Ecto neural progenitor cell (in vitro differentiated cells): ENCODE measurements around the gene CLCNKB.

Experiments used
- DNase-seq: peaks from one replicate; pipeline ENCODE4 v3.0.0-alpha.2; 2018; ENCODE audit warnings: low spot score

The CLCNKB gene

GRCh38 chr1:16076031-16076864, 32.7 kb downstream of the CLCNKB start:
- no peak for DNase-seq

- DNase-seq, result no peak
Measured at GRCh38 chr1:16076865-16077238, 33.3 kb downstream of the CLCNKB start.

- no peak for DNase-seq
Measured at GRCh38 chr1:16077406-16078245, 34.0 kb downstream of the CLCNKB start.

- peak; percentile 86 for DNase-seq
Measured at GRCh38 chr1:16078925-16079656, 35.5 kb downstream of the CLCNKB start.

GRCh38 chr1:16080422-16081150, 37.0 kb downstream of the CLCNKB start:
- DNase-seq, result no peak

- DNase-seq, result no peak
Measured at GRCh38 chr1:16081636-16082035, 38.1 kb downstream of the CLCNKB start.

- DNase-seq, result peak; percentile 87
Measured at GRCh38 chr1:16082283-16083038, 38.9 kb downstream of the CLCNKB start.

- DNase-seq, result no peak
Measured at GRCh38 chr1:16083486-16083885, 39.9 kb downstream of the CLCNKB start.

GRCh38 chr1:16085522-16085921, 41.9 kb downstream of the CLCNKB start:
- no peak for DNase-seq

- no peak for DNase-seq
Measured at GRCh38 chr1:16087733-16088132, 44.2 kb downstream of the CLCNKB start.

GRCh38 chr1:16088351-16088911, 44.8 kb downstream of the CLCNKB start:
- peak; percentile 45 for DNase-seq

- DNase-seq, result peak; percentile 44
Measured at GRCh38 chr1:16088996-16089395, 45.4 kb downstream of the CLCNKB start.

- no peak for DNase-seq
Measured at GRCh38 chr1:16090076-16090826, 46.7 kb downstream of the CLCNKB start.

GRCh38 chr1:16091296-16091695, 47.7 kb downstream of the CLCNKB start:
- DNase-seq, result no peak

GRCh38 chr1:16092097-16092922, 48.7 kb downstream of the CLCNKB start:
- peak; percentile 44 for DNase-seq

- no peak for DNase-seq
Measured at GRCh38 chr1:16092923-16093511, 49.4 kb downstream of the CLCNKB start.

- peak; percentile 54 for DNase-seq
Measured at GRCh38 chr1:16093611-16094010, 50.0 kb downstream of the CLCNKB start.

GRCh38 chr1:16094453-16095158, 51.0 kb downstream of the CLCNKB start:
- no peak for DNase-seq
